ENCODE data around the gene POLR1G.

POLR1G gene

GRCh38 chr19:45406226-45407090 lies at the start of gene POLR1G:
Gene POLR1G (plus strand): TSS chr19:45406644. CDS start chr19:45406697, 53 bp downstream.
- peak; percentile 69 for DNase-seq (ENCODE audit: low read depth)

- no peak for DNase-seq (ENCODE audit: low read depth)
Observed at GRCh38 chr19:45356760-45357444, 49.5 kb upstream of the POLR1G start.

GRCh38 chr19:45357445-45357783 lies 49.0 kb upstream of the POLR1G start:
- no peak for DNase-seq (ENCODE audit: low read depth)

- DNase-seq (ENCODE audit: low read depth), result no peak
Observed at GRCh38 chr19:45358213-45358792, 48.1 kb upstream of the POLR1G start.

GRCh38 chr19:45361608-45362007 lies 44.8 kb upstream of the POLR1G start:
- no peak for DNase-seq (ENCODE audit: low read depth)

- no peak for DNase-seq (ENCODE audit: low read depth)
Observed at GRCh38 chr19:45362291-45362690, 44.2 kb upstream of the POLR1G start.

- DNase-seq (ENCODE audit: low read depth), result no peak
Observed at GRCh38 chr19:45363861-45364459, 42.5 kb upstream of the POLR1G start.

- no peak for DNase-seq (ENCODE audit: low read depth)
Observed at GRCh38 chr19:45364696-45365095, 41.7 kb upstream of the POLR1G start.

- DNase-seq (ENCODE audit: low read depth), result no peak
Observed at GRCh38 chr19:45368127-45368526, 38.3 kb upstream of the POLR1G start.

GRCh38 chr19:45368737-45369340 lies 37.6 kb upstream of the POLR1G start:
- DNase-seq (ENCODE audit: low read depth), result no peak

GRCh38 chr19:45370410-45371204 lies 35.8 kb upstream of the POLR1G start, which contains the start of gene ERCC2:
Gene ERCC2 (minus strand): TSS chr19:45370573. CDS start chr19:45370540, 33 bp downstream.
- DNase-seq (ENCODE audit: low read depth), result peak; percentile 99

GRCh38 chr19:45376045-45376724 lies 30.3 kb upstream of the POLR1G start:
- DNase-seq (ENCODE audit: low read depth), result peak; percentile 96

- no peak for DNase-seq (ENCODE audit: low read depth)
Observed at GRCh38 chr19:45380107-45380506, 26.3 kb upstream of the POLR1G start.

GRCh38 chr19:45382426-45382825 lies 24.0 kb upstream of the POLR1G start:
- DNase-seq (ENCODE audit: low read depth), result no peak

GRCh38 chr19:45385392-45386221 lies 20.8 kb upstream of the POLR1G start:
- no peak for DNase-seq (ENCODE audit: low read depth)

GRCh38 chr19:45391346-45391745 lies 15.1 kb upstream of the POLR1G start:
- DNase-seq (ENCODE audit: low read depth), result no peak

GRCh38 chr19:45391871-45392665 lies 14.4 kb upstream of the POLR1G start:
- no peak for DNase-seq (ENCODE audit: low read depth)

- no peak for DNase-seq (ENCODE audit: low read depth)
Observed at GRCh38 chr19:45395821-45396617, 10.4 kb upstream of the POLR1G start.
